Vagina (tissue), 2 donors: Measurements from ENCODE around the gene LRRC4C. TPM values are rescaled to one million over a fixed set of nuclear protein-coding genes. Genes with fewer than 3 reads are reported as not detected.
"Not testable (repeated sequence)": the region's sequence is repeated elsewhere in the genome, so short reads cannot be mapped to it uniquely, and the experiment has no call there.

Experiments
- DNase-seq, 2 donors: peaks; one replicate each; pipeline ENCODE4 v3.0.0-alpha.2; 2017; ENCODE audit errors: extremely low spot score in 2 of 2
- H3K27ac ChIP-seq: fragments of 200-600 bp; sonication (generic); one replicate; pipeline ENCODE4 v1.5.1; 2019
- H3K27me3 ChIP-seq: fragments of 200-600 bp; sonication (generic); one replicate; pipeline ENCODE4 v1.5.1; 2019
- H3K36me3 ChIP-seq, 2 donors: fragments of 200-600 bp; sonication (generic); one replicate each; pipeline ENCODE4 v1.5.1; 2017 to 2019
- H3K4me1 ChIP-seq: fragments of 200-600 bp; sonication (generic); one replicate; pipeline ENCODE4 v1.5.1; 2019
- H3K4me3 ChIP-seq, 2 donors: fragments of 200-600 bp; sonication (generic); 1 replicate in 1 of 2; 2 replicates in 1 of 2; pipeline ENCODE4 v1.5.1; 2016 to 2019
- H3K9me3 ChIP-seq: fragments of 200-600 bp; sonication (generic); one replicate; pipeline ENCODE4 v1.5.1; 2019
- CTCF ChIP-seq, 3 experiments: fragments of 450-650 bp in 2 of 3; fragments of 200-600 bp in 1 of 3; sonication (generic) in 1 of 3; IDR thresholded peaks; one replicate each; pipeline ENCODE4 v1.5.1; 2017 to 2019; ENCODE audit warnings: antibody characterized with exemption in 3 of 3, mild to moderate bottlenecking in 2 of 3, moderate library complexity in 2 of 3
- POLR2A ChIP-seq, 2 donors: fragments of 450-650 bp; IDR thresholded peaks; one replicate each; pipeline ENCODE4 v1.6.1; 2017; ENCODE audit warnings: antibody characterized with exemption in 2 of 2, mild to moderate bottlenecking in 2 of 2, moderate library complexity in 2 of 2
- POLR2AphosphoS5 ChIP-seq, 2 donors: sonication (generic); formaldehyde crosslinking; IDR thresholded peaks; one replicate each; pipeline ENCODE4 v1.9.0; 2017; ENCODE audit warnings: antibody characterized with exemption in 2 of 2, mild to moderate bottlenecking in 2 of 2, low read depth in 1 of 2; ENCODE audit not compliant: insufficient read depth in 1 of 2
- intact Hi-C: fragments of 100-400 bp; cut with DNase I; formaldehyde crosslinking; loops from one replicate; pipeline ENCODE4 v1.15.1; 2023
- total RNA-seq: library from RNA; depleted of rRNA; stranded (reverse); fragments of >200 nt; gene quantifications from one replicate; pipeline ENCODE4 v1.2.3, GENCODE V29; 2016

The LRRC4C gene
- total RNA-seq, 1 donor from 2014 or later = 5.6 TPM

GRCh38 chr11:40952479-40952878, 507.0 kb downstream of the LRRC4C start:
- no peaks in the 10 kb centered on the region for H3K36me3 ChIP-seq
- intact Hi-C loops = no loop called here
- DNase-seq = no peak
- H3K4me3 ChIP-seq = no peak overlapping the region
- H3K27ac ChIP-seq = no peak overlapping the region
- no peaks in the 10 kb centered on the region for H3K4me1 ChIP-seq
- H3K27me3 ChIP-seq = no peaks in the 10 kb centered on the region
- no peaks in the 10 kb centered on the region for H3K9me3 ChIP-seq
- TF ChIP-seq POLR2A (IDR thresholded peaks at IDR 0.05) (no peak), CTCF (IDR thresholded peaks at IDR 0.05) (no peak), POLR2AphosphoS5 (IDR thresholded peaks at IDR 0.05; ENCODE audit: insufficient read depth in 1 of 2, low read depth in 1 of 2) (no peak)

GRCh38 chr11:40938002-40938401, 521.5 kb downstream of the LRRC4C start:
- TF ChIP-seq POLR2AphosphoS5 (IDR thresholded peaks at IDR 0.05; ENCODE audit: insufficient read depth in 1 of 2, low read depth in 1 of 2) (no peak), CTCF (IDR thresholded peaks at IDR 0.05) (no peak), POLR2A (IDR thresholded peaks at IDR 0.05) (no peak)
- intact Hi-C loops = no loop called here
- no peak for DNase-seq
- Histone ChIP-seq H3K4me3 (no peak overlapping the region), H3K27ac (no peak overlapping the region), H3K9me3 (no peaks in the 10 kb centered on the region), H3K4me1 (no peaks in the 10 kb centered on the region), H3K36me3 (no peaks in the 10 kb centered on the region), H3K27me3 (no peaks in the 10 kb centered on the region)

GRCh38 chr11:40924915-40925314, 534.5 kb downstream of the LRRC4C start:
- Histone ChIP-seq H3K27ac (no peak overlapping the region), H3K4me1 (no peaks in the 10 kb centered on the region), H3K4me3 (no peak overlapping the region), H3K36me3 (no peaks in the 10 kb centered on the region), H3K9me3 (no peaks in the 10 kb centered on the region), H3K27me3 (no peaks in the 10 kb centered on the region)
- no peak for TF ChIP-seq POLR2A (IDR thresholded peaks at IDR 0.05)
- TF ChIP-seq POLR2AphosphoS5 (IDR thresholded peaks at IDR 0.05; ENCODE audit: insufficient read depth in 1 of 2, low read depth in 1 of 2) = no peak
- TF ChIP-seq CTCF (IDR thresholded peaks at IDR 0.05) = no peak
- intact Hi-C loops = no loop called here
- DNase-seq = no peak

GRCh38 chr11:40921246-40921645, 538.2 kb downstream of the LRRC4C start:
- no peaks in the 10 kb centered on the region for H3K4me1 ChIP-seq
- H3K4me3 ChIP-seq = no peak overlapping the region
- no peaks in the 10 kb centered on the region for H3K27me3 ChIP-seq
- DNase-seq = no peak
- intact Hi-C loops = no loop called here
- TF ChIP-seq POLR2AphosphoS5 (IDR thresholded peaks at IDR 0.05; ENCODE audit: insufficient read depth in 1 of 2, low read depth in 1 of 2) = no peak
- TF ChIP-seq POLR2A (IDR thresholded peaks at IDR 0.05) = no peak
- TF ChIP-seq CTCF (IDR thresholded peaks at IDR 0.05) = no peak
- H3K9me3 ChIP-seq = no peaks in the 10 kb centered on the region
- H3K36me3 ChIP-seq = no peaks in the 10 kb centered on the region
- no peak overlapping the region for H3K27ac ChIP-seq

GRCh38 chr11:40910774-40911173, 548.7 kb downstream of the LRRC4C start:
- H3K27ac ChIP-seq, H3K27me3 ChIP-seq, H3K4me1 ChIP-seq, DNase-seq, H3K36me3 ChIP-seq, intact Hi-C loops, H3K4me3 ChIP-seq, H3K9me3 ChIP-seq: not testable (repeated sequence)

GRCh38 chr11:40894501-40894900, 565.0 kb downstream of the LRRC4C start:
- DNase-seq = no peak
- Histone ChIP-seq H3K4me1 (no peaks in the 10 kb centered on the region), H3K4me3 (no peak overlapping the region), H3K27ac (no peak overlapping the region), H3K9me3 (no peaks in the 10 kb centered on the region), H3K36me3 (no peaks in the 10 kb centered on the region), H3K27me3 (no peaks in the 10 kb centered on the region)
- no peak for TF ChIP-seq CTCF (IDR thresholded peaks at IDR 0.05)
- no peak for TF ChIP-seq POLR2A (IDR thresholded peaks at IDR 0.05)
- TF ChIP-seq POLR2AphosphoS5 (IDR thresholded peaks at IDR 0.05; ENCODE audit: insufficient read depth in 1 of 2, low read depth in 1 of 2) = no peak
- intact Hi-C loops = no loop called here
